Measurements from ENCODE around the gene SLC38A3. TPM values are rescaled to one million over a fixed set of nuclear protein-coding genes. Genes with fewer than 3 reads are reported as not detected.

SLC38A3 gene
- polyA plus RNA-seq, 1 experiment: 0.06 TPM

GRCh38 chr3:50231581-50231980 lies 26.5 kb downstream of the SLC38A3 start:
- H3K4me3 ChIP-seq (ENCODE audit: low read depth, low read length): no peak overlapping the region
- TF ChIP-seq, protein P1, sequence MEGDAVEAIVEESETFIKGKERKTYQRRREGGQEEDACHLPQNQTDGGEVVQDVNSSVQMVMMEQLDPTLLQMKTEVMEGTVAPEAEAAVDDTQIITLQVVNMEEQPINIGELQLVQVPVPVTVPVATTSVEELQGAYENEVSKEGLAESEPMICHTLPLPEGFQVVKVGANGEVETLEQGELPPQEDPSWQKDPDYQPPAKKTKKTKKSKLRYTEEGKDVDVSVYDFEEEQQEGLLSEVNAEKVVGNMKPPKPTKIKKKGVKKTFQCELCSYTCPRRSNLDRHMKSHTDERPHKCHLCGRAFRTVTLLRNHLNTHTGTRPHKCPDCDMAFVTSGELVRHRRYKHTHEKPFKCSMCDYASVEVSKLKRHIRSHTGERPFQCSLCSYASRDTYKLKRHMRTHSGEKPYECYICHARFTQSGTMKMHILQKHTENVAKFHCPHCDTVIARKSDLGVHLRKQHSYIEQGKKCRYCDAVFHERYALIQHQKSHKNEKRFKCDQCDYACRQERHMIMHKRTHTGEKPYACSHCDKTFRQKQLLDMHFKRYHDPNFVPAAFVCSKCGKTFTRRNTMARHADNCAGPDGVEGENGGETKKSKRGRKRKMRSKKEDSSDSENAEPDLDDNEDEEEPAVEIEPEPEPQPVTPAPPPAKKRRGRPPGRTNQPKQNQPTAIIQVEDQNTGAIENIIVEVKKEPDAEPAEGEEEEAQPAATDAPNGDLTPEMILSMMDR (IDR thresholded peaks at IDR 0.05; ENCODE audit: low read depth, low read length): no peak
- POLR2A ChIA-PET: no interaction called here
- no peak overlapping the region for H3K27ac ChIP-seq (ENCODE audit: low read depth, low read length)
- no peak for DNase-seq (ENCODE audit: low read depth, low spot score)
- H3K9me3 ChIP-seq (ENCODE audit: control insufficient read depth, insufficient read depth, low read length): no peaks in the 10 kb centered on the region; the same call in 1 of the 2 replicates
- CTCF ChIA-PET: interaction anchor here (1.0 to 1.9 kb wide), 3 partner anchors 15 to 37 kb away, joined by 3 to 12 read pairs (median 4); no protein-coding TSS in a partner anchor
- no peaks in the 10 kb centered on the region for H3K27me3 ChIP-seq (ENCODE audit: control insufficient read depth, insufficient read depth, low read length)

- DNase-seq (ENCODE audit: low read depth, low spot score): no peak
- CTCF ChIA-PET: no interaction called here
- TF ChIP-seq, protein P1 (IDR thresholded peaks at IDR 0.05; ENCODE audit: low read depth, low read length): no peak
- H3K27me3 ChIP-seq (ENCODE audit: control insufficient read depth, insufficient read depth, low read length): no peaks in the 10 kb centered on the region
- no peak overlapping the region for H3K27ac ChIP-seq (ENCODE audit: low read depth, low read length)
- H3K9me3 ChIP-seq (ENCODE audit: control insufficient read depth, insufficient read depth, low read length): no peaks in the 10 kb centered on the region
- POLR2A ChIA-PET: no interaction called here
- no peak overlapping the region for H3K4me3 ChIP-seq (ENCODE audit: low read depth, low read length)
These were observed 27.2 kb downstream of the SLC38A3 start for GRCh38 chr3:50232303-50232702.

DNA sequence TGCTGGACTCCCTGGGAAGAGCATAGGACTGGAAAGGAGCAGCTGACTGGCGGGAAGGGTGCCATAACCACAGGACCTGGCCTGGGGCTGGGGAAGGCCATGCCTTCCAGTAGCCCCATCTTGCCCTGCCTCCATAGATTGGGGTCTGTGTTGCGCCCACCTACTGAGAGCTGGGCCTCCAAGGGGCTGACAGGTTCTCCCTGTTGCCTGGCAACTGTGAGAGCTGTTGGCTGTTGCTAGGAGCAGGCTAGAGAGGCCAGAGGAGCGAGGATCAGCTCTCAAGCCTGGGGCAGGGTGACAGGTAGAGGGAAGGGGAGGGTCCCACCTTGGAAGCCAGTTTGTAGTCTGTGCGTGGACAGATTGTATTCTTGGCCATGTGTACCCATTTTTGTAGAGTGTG lies 28.1 kb downstream of the SLC38A3 start:
- Histone ChIP-seq H3K27me3 (ENCODE audit: control insufficient read depth, insufficient read depth, low read length) (no peaks in the 10 kb centered on the region), H3K27ac (ENCODE audit: low read depth, low read length) (no peak overlapping the region), H3K4me3 (ENCODE audit: low read depth, low read length) (no peak overlapping the region), H3K9me3 (ENCODE audit: control insufficient read depth, insufficient read depth, low read length) (no peaks in the 10 kb centered on the region)
- CTCF ChIA-PET: interaction anchor here (0.6 to 3.6 kb wide), 3 partner anchors 13 to 91 kb away, joined by 3 to 25 read pairs (median 3); no protein-coding TSS in a partner anchor
- no peak for DNase-seq (ENCODE audit: low read depth, low spot score)
- POLR2A ChIA-PET: no interaction called here
- TF ChIP-seq, protein P1 (IDR thresholded peaks at IDR 0.05; ENCODE audit: low read depth, low read length): no peak

- peak; percentile 94 for DNase-seq (ENCODE audit: low read depth, low spot score)
- CTCF ChIA-PET: interaction anchor here (0.6 to 3.6 kb wide), 6 partner anchors 10 to 114 kb away, joined by 3 to 25 read pairs (median 6); no protein-coding TSS in a partner anchor
- POLR2A ChIA-PET: interaction anchor here (0.6 to 2.2 kb wide), 23 partner anchors 9 to 101 kb away, joined by 3 to 24 read pairs (median 4); partner anchors contain the start of genes HYAL3, IFRD2, LSMEM2 and NAA80
These were observed 30.8 kb downstream of the SLC38A3 start, which contains the start of gene GNAI2 for GRCh38 chr3:50235716-50236483. GNAI2 (plus strand) TSS chr3:50236204; CDS start chr3:50236336, 132 bp downstream.

More at GRCh38 chr3:50235716-50236483, 30.8 kb downstream of the SLC38A3 start, which contains the start of gene GNAI2:
- Histone ChIP-seq H3K27me3 (ENCODE audit: control insufficient read depth, insufficient read depth, low read length) (no peaks in the 10 kb centered on the region), H3K4me3 (ENCODE audit: low read depth, low read length) (peak within 1 kb of the TSS; percentile 95), H3K9me3 (ENCODE audit: control insufficient read depth, insufficient read depth, low read length) (no peaks in the 10 kb centered on the region), H3K27ac (ENCODE audit: low read depth, low read length) (peak within 1 kb of the TSS; percentile 47)
- TF ChIP-seq, protein P1 (IDR thresholded peaks at IDR 0.05; ENCODE audit: low read depth, low read length): no peak
